HG03025 (cell line): Measurements from ENCODE around the gene ANKS1B.
"Not testable (repeated sequence)": the region's sequence is repeated elsewhere in the genome, so short reads cannot be mapped to it uniquely, and the experiment has no call there.

Experiments
- ATAC-seq: cut with Tn5 transposase; IDR thresholded peaks from one replicate; pipeline ENCODE4 v1.9.1; 2021; ENCODE audit warnings: mild to moderate bottlenecking, moderate library complexity; ENCODE audit not compliant: unreplicated experiment, low FRiP score

The ANKS1B gene

GRCh38 chr12:99984271-99985128 is at the start of gene ANKS1B:
Gene ANKS1B (minus strand): TSS chr12:99984936. CDS start chr12:99984237, 699 bp downstream.
- peak; percentile 62 for ATAC-seq

GRCh38 chr12:100031836-100032235 is 47.1 kb upstream of the ANKS1B start:
- no peak for ATAC-seq

GRCh38 chr12:100027671-100028070 is 42.9 kb upstream of the ANKS1B start:
- no peak for ATAC-seq

GRCh38 chr12:100026241-100026640 is 41.5 kb upstream of the ANKS1B start:
- ATAC-seq = no peak

DNA sequence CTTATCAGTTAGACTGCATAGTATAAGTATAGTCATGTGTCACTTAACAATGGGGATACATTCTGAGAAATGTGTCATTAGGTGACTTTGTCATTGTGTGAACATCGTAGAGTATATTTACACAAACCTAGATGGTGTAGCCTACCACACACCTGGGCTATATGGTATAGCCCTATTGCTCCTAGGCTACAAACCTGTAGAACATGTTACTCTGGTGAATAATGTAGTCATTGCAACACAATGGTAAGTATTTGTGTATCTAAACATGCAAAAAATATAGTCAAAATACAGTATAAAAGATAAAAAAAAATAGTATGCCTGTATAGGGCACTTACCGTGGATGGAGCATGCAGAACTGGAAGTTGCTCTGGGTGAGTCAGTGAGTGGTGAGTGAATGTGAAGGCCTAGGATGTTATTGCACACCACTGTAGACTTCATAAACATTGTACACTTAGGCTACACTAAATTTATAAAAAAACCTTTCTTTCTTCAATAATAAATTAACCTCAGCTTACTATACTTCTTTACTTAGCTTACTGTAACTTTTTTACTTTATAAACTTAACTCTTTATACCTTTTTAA is 40.3 kb upstream of the ANKS1B start:
- no peak for ATAC-seq

- ATAC-seq = no peak
Measured at GRCh38 chr12:100020370-100020769, 35.6 kb upstream of the ANKS1B start.

- ATAC-seq = no peak
Measured at GRCh38 chr12:100017056-100017455, 32.3 kb upstream of the ANKS1B start.

DNA sequence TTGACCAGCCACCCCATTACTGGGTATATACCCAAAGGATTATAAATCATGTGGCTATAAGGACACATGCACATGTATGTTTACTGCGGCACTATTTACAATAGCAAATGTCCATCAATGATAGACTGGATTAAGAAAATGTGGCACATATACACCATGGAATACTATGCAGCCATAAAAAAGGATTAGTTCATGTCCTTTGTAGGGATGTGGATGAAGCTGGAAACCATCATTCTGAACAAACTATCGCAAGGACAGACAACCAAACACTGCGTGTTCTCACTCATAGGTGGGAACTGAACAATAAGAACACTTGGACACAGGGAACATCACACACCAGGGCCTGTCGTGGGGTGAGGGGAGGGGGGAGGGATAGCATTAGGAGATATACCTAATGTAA is 31.6 kb upstream of the ANKS1B start:
- not testable (repeated sequence) for ATAC-seq

- ATAC-seq = not testable (repeated sequence)
Measured at GRCh38 chr12:100005846-100006245, 21.1 kb upstream of the ANKS1B start.

DNA sequence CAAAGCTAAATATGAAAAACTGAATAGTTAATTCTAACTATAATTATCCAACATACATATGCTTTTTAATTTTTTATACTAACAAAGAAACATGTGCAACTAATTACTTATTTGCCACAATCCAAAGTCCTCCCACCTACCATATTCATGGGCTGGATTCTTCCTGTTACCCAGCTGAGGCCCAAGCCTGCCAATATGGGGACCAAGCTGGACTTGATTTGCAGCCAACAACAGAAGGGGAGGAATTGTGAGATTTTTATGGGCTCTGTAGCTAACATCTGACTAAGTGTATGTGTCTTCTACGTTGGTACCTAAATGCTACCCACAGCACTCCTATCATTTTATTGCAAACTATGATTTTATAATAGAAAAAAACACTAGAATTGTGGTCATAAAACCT is 13.1 kb upstream of the ANKS1B start:
- ATAC-seq = no peak

DNA sequence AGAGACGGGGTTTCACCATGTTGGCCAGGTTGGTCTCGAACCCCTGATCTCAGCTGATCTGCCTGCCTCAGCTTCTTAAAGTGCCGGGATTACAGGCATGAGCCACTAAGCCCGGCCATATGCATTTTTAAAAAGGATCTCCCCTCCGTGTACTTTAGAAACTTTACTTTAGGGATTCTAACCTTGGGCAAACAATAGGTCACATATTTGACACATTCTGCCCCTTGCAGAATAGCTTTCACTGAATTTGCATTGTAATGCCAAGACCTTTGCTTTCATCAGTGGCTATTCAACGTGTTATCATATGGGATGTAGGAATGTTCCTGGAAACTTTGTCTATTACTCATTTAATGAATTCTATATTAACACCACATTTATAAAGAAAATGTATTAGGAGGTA is 11.4 kb upstream of the ANKS1B start:
- no peak for ATAC-seq

DNA sequence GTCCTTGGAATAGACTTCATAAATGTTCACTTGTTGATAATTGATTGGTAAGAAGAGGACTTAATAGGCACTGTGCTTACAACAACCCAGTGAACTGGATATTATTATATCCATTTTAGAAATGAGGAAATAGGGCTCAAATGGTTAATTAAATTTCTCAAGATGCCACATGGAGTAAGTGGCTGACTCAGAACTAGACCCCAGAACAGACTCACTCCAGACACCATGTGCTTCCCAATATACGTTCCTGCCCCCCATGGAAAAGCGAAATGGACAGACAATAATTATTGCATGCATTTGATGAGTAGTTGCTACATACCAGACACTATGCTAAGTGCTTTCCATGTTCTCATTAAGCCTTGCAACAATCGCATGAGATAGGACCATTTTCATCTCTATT is 895 bp upstream of the ANKS1B start:
- ATAC-seq = no peak

- peak; percentile 38 for ATAC-seq
Measured at GRCh38 chr12:99985129-99985570, 414 bp upstream of the ANKS1B start.

DNA sequence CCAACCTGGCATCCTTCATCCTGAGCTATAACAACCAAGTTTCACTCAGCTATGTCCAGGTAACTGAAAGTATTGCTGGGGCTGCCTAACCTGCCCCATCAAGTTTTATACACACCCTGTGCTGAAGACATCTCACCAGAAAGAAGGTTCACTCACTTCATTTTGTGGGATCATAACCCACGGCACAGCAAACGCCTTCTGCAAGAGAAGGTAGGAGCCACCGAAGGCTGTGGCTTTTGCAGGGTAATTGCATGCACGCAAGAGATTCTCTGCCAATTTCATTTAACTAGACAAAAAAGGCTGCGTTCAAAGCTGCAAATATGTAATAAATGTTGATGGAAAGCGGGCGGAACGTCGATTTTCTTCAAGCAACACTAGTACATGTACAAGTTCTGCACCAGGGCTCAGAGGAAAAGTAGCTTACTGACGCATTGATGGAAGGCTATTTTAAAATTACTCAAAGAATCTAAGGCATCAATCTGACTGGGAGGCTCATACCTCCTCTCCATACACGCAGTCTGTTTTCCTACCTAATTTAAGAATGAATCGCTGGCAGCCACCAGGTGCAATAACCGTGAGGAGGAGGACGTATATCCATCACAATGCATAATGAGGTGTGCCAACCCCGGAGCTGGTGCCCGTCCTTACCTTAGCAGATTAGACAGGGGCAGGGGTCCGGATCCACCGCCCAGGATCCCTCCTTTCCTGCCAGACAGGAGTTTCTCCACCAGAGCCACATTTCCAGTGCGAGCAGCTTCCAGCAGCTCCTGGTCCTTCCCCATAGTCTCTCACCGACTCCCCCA is 1.1 kb downstream of the ANKS1B start:
- ATAC-seq = no peak

GRCh38 chr12:99981639-99982190 is 3.0 kb downstream of the ANKS1B start:
- no peak for ATAC-seq

- ATAC-seq = no peak
Measured at GRCh38 chr12:99979471-99979870, 5.3 kb downstream of the ANKS1B start.

DNA sequence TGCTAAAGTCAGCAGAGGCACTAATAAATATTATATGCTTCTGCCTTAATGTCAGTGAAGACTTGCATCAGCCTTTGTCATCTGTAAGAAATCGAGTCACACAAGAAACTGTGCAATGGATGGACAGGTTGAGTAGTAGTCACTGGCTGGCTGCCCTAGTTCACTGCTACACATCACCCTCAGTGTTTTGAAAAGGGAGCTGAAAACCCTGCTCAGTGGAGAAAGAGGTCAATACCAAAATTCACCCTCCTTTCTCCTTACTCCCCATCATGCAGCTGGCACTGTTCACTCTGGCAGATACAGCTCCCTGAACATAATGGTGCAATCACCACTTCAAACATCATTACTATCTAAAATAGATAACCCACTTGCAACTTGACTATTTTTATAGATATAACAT is 6.6 kb downstream of the ANKS1B start:
- ATAC-seq = no peak

GRCh38 chr12:99977550-99977949 is 7.2 kb downstream of the ANKS1B start:
- ATAC-seq = no peak

- no peak for ATAC-seq
Measured at GRCh38 chr12:99976762-99977161, 8.0 kb downstream of the ANKS1B start.

DNA sequence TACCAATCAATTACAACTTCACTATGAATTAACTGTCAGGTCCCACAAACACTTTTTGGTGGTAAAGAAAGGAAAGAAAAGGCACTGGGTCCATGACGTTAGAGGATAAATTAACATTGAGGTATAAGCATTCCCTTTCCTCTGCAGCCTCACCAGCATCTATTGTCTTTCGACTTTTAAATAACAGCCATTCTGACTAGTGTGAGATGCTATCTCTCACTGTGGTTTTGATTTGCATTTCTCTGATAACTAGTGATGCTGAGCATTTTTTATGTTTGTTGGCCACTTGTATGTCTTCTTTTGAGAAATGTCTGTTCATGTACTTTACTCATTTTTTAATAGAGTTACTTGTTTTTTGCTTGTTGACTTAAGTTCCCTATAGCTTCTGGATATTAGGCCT is 9.4 kb downstream of the ANKS1B start:
- no peak for ATAC-seq

GRCh38 chr12:99974146-99974545 is 10.6 kb downstream of the ANKS1B start:
- ATAC-seq = no peak
